ENCODE measurements around the gene RHEB.

DNA sequence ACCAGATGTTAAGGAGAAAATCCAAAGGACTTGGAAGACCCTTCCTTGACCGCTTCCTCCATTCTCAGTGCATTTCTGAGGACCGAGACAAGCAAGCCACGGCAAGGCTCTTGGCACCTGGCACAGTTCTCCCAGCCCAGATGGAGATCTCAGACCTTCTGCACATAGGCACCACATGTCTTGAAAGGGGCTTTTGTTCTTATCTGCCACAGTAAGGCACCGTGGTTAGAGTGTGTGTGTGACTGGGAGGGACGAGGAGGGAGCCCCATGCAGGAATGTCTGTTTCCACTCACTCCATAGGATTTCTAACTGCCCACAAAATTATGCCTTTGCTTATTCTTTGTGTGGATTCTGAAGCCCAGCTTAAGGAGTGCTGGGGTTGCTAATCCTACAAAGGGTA, 99.6 kb downstream of the RHEB start:
- TF ChIP-seq, protein P1, sequence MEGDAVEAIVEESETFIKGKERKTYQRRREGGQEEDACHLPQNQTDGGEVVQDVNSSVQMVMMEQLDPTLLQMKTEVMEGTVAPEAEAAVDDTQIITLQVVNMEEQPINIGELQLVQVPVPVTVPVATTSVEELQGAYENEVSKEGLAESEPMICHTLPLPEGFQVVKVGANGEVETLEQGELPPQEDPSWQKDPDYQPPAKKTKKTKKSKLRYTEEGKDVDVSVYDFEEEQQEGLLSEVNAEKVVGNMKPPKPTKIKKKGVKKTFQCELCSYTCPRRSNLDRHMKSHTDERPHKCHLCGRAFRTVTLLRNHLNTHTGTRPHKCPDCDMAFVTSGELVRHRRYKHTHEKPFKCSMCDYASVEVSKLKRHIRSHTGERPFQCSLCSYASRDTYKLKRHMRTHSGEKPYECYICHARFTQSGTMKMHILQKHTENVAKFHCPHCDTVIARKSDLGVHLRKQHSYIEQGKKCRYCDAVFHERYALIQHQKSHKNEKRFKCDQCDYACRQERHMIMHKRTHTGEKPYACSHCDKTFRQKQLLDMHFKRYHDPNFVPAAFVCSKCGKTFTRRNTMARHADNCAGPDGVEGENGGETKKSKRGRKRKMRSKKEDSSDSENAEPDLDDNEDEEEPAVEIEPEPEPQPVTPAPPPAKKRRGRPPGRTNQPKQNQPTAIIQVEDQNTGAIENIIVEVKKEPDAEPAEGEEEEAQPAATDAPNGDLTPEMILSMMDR (IDR thresholded peaks at IDR 0.05), result no peak
- TF ChIP-seq POLR2A (IDR thresholded peaks at IDR 0.05), result no peak

All from heart left ventricle (tissue), 13 donors.